H1 (cell line): ENCODE results near the gene BPGM. TPM values are rescaled to one million over a fixed set of nuclear protein-coding genes. Genes with fewer than 3 reads are reported as not detected.

ENCODE experiments used
- CTCF ChIA-PET: fragments of 300-600 bp; sonication (Branson Sonifier 250); formaldehyde crosslinking; loops from one replicate; lab custom pipeline; 2021; ENCODE audit not compliant: partially characterized antibody; lab: Charles Lee
- POLR2A ChIA-PET: fragments of 300-600 bp; sonication (Branson Sonifier 250); formaldehyde crosslinking; loops from one replicate; lab custom pipeline; 2021; ENCODE audit warnings: inconsistent platforms; ENCODE audit not compliant: partially characterized antibody; lab: Charles Lee
- DNase-seq, 2 experiments: peaks; one replicate each; pipeline versions ENCODE4 v3.0.0 to v3.0.0-alpha.2; 2010 to 2022; ENCODE audit warnings: low spot score in 2 of 2, low read depth in 1 of 2, mixed read lengths in 1 of 2
- FAIRE-seq: peaks from 2 replicates; lab custom pipeline; 2011; peaks lifted over from hg19 to GRCh38; lab: Jason Lieb, UNC
- H2AFZ ChIP-seq: 2 replicates; pipeline ENCODE4 v1.8.1; 2012; ENCODE audit warnings: low read length, inconsistent platforms
- H2AK5ac ChIP-seq: 2 replicates; pipeline ENCODE4 v1.6.1; 2013; ENCODE audit warnings: low read depth, low read length
- H2BK120ac ChIP-seq: replicated peaks from 2 replicates; pipeline ENCODE3; 2013; ENCODE audit warnings: low read depth, low read length, inconsistent platforms
- H2BK12ac ChIP-seq: 2 replicates; pipeline ENCODE4 v1.6.1; 2013; ENCODE audit warnings: low read depth, low read length
- H2BK15ac ChIP-seq: 2 replicates; pipeline ENCODE4 v1.6.1; 2013; ENCODE audit warnings: low read length
- H2BK20ac ChIP-seq: 2 replicates; pipeline ENCODE4 v1.6.1; 2013; ENCODE audit warnings: low read length
- H2BK5ac ChIP-seq: 2 replicates; pipeline ENCODE4 v1.6.1; 2013; ENCODE audit warnings: low read depth, low read length
- H3K14ac ChIP-seq: 2 replicates; pipeline ENCODE4 v1.6.1; 2013; ENCODE audit warnings: inconsistent platforms; ENCODE audit not compliant: insufficient read length
- H3K18ac ChIP-seq: 2 replicates; pipeline ENCODE4 v1.6.1; 2013; ENCODE audit warnings: low read length; ENCODE audit errors: extremely low read depth
- H3K23ac ChIP-seq: 2 replicates; pipeline ENCODE4 v1.6.1; 2013; ENCODE audit warnings: inconsistent platforms; ENCODE audit not compliant: insufficient read length
- H3K23me2 ChIP-seq: 2 replicates; pipeline ENCODE4 v1.6.1; 2013; ENCODE audit warnings: low read depth, low read length
- H3K27ac ChIP-seq: 2 replicates; pipeline ENCODE4 v1.6.1; 2011; ENCODE audit warnings: low read depth, low read length, inconsistent platforms
- H3K27me3 ChIP-seq, 4 experiments: replicated peaks in 1 of 4; 1 replicate in 1 of 4; 2 replicates in 3 of 4; pipeline versions ENCODE4 v1.6.1 to v1.8.1; 2011 to 2013; ENCODE audit warnings: low read length in 3 of 4, mild to moderate bottlenecking in 3 of 4, inconsistent platforms in 2 of 4, mixed read lengths in 2 of 4, moderate library complexity in 1 of 4; ENCODE audit not compliant: control insufficient read depth in 3 of 4, insufficient read depth in 3 of 4; ENCODE audit errors: extremely low read depth in 1 of 4
- H3K36me3 ChIP-seq, 4 experiments: 2 replicates each; pipeline versions ENCODE4 v1.6.1 to v1.8.1; 2011 to 2013; ENCODE audit warnings: mild to moderate bottlenecking in 4 of 4, low read length in 3 of 4, moderate library complexity in 2 of 4, control low read depth in 1 of 4, inconsistent platforms in 1 of 4; ENCODE audit not compliant: insufficient read depth in 4 of 4, control insufficient read depth in 2 of 4
- H3K4ac ChIP-seq: replicated peaks from 2 replicates; pipeline ENCODE3; 2013; ENCODE audit warnings: low read length, low read depth, mixed read lengths, inconsistent platforms; ENCODE audit not compliant: insufficient read length
- H3K4me1 ChIP-seq, 4 experiments: replicated peaks in 1 of 4; 1 replicate in 1 of 4; 2 replicates in 3 of 4; pipeline versions ENCODE4 v1.6.1 to v1.8.1; 2011 to 2013; ENCODE audit warnings: low read length in 3 of 4, inconsistent platforms in 2 of 4, mixed read lengths in 1 of 4; ENCODE audit not compliant: insufficient read depth in 4 of 4, control insufficient read depth in 3 of 4
- H3K4me2 ChIP-seq, 2 experiments: 2 replicates each; pipeline versions ENCODE4 v1.6.1 to v1.8.1; 2011 to 2013; ENCODE audit warnings: low read depth in 2 of 2, low read length in 2 of 2, control low read depth in 1 of 2, inconsistent platforms in 1 of 2, mild to moderate bottlenecking in 1 of 2; ENCODE audit not compliant: insufficient read depth in 1 of 2
- H3K4me3 ChIP-seq, 4 experiments: fragments of 200-600, 300-600 bp in 1 of 4; sonication (generic), shearing (Covaris generic), sonication (Bioruptor Twin) in 1 of 4; 2 replicates each; pipeline versions ENCODE4 v1.5.1 to v1.8.1; 2011 to 2016; ENCODE audit warnings: low read length in 4 of 4, low read depth in 3 of 4, control low read depth in 2 of 4, inconsistent platforms in 2 of 4, mild to moderate bottlenecking in 2 of 4, mixed read lengths in 1 of 4, moderate library complexity in 1 of 4; ENCODE audit not compliant: insufficient read depth in 2 of 4; ENCODE audit errors: extremely low read depth in 1 of 4
- H3K56ac ChIP-seq: replicated peaks from 2 replicates; pipeline ENCODE3; 2013; ENCODE audit warnings: low read depth, mild to moderate bottlenecking, mixed read lengths, low read length, inconsistent platforms; ENCODE audit not compliant: insufficient read length
- H3K79me1 ChIP-seq: 2 replicates; pipeline ENCODE4 v1.6.1; 2013; ENCODE audit warnings: low read depth, low read length, control low read depth
- H3K79me2 ChIP-seq, 2 experiments: 2 replicates each; pipeline versions ENCODE4 v1.6.1 to v1.8.1; 2012 to 2013; ENCODE audit warnings: low read length in 2 of 2, mild to moderate bottlenecking in 2 of 2, inconsistent platforms in 1 of 2; ENCODE audit not compliant: insufficient read depth in 2 of 2, control insufficient read depth in 1 of 2
- H3K9ac ChIP-seq, 4 experiments: replicated peaks in 1 of 4; 1 replicate in 1 of 4; 2 replicates in 3 of 4; pipeline versions ENCODE4 v1.6.1 to v1.8.1; 2011 to 2013; ENCODE audit warnings: low read depth in 3 of 4, low read length in 3 of 4, control low read depth in 2 of 4, mild to moderate bottlenecking in 2 of 4, moderate library complexity in 2 of 4, inconsistent platforms in 1 of 4; ENCODE audit errors: extremely low read depth in 1 of 4
- H3K9me3 ChIP-seq, 2 experiments: 2 replicates each; pipeline versions ENCODE4 v1.6.1 to v1.8.1; 2012 to 2013; ENCODE audit warnings: mild to moderate bottlenecking in 2 of 2, moderate library complexity in 2 of 2, control low read depth in 1 of 2, inconsistent platforms in 1 of 2, low read depth in 1 of 2, low read length in 1 of 2, mixed read lengths in 1 of 2; ENCODE audit not compliant: insufficient read depth in 2 of 2
- H4K20me1 ChIP-seq, 2 experiments: replicated peaks in 1 of 2; 2 replicates each; pipeline versions ENCODE3 to v1.8.1; 2011 to 2013; ENCODE audit warnings: inconsistent platforms in 2 of 2, low read length in 2 of 2, mild to moderate bottlenecking in 1 of 2; ENCODE audit not compliant: insufficient read depth in 2 of 2, control insufficient read depth in 1 of 2
- H4K5ac ChIP-seq: 2 replicates; pipeline ENCODE4 v1.6.1; 2013; ENCODE audit warnings: low read length, low read depth, mixed read lengths, inconsistent platforms; ENCODE audit not compliant: insufficient read length
- H4K8ac ChIP-seq: 2 replicates; pipeline ENCODE4 v1.8.0; 2013; ENCODE audit warnings: mild to moderate bottlenecking, moderate library complexity, low read length, inconsistent platforms; ENCODE audit not compliant: insufficient read depth; ENCODE audit errors: extremely low read depth
- H4K91ac ChIP-seq: replicated peaks from 2 replicates; pipeline ENCODE3; 2013; ENCODE audit warnings: low read length, mixed read lengths, inconsistent platforms; ENCODE audit not compliant: insufficient read length
- BCL11A ChIP-seq, 2 experiments: IDR thresholded peaks; one replicate each; pipeline ENCODE4 v1.6.1; 2011; ENCODE audit warnings: low read depth in 2 of 2, low read length in 2 of 2, mild to moderate bottlenecking in 2 of 2
- CEBPB ChIP-seq: IDR thresholded peaks from 2 replicates; pipeline ENCODE4 v1.6.1; 2012; ENCODE audit warnings: low read depth, low read length
- CHD1 ChIP-seq: IDR thresholded peaks from 2 replicates; pipeline ENCODE4 v1.6.1; 2012; ENCODE audit warnings: low read depth, low read length, improper control_type of control experiment
- CHD2 ChIP-seq: IDR thresholded peaks from 2 replicates; pipeline ENCODE4 v1.6.1; 2012; ENCODE audit warnings: low read length, improper control_type of control experiment
- CREB1 ChIP-seq: IDR thresholded peaks from 2 replicates; pipeline ENCODE4 v1.6.1; 2012; ENCODE audit warnings: inconsistent platforms
- EGR1 ChIP-seq: IDR thresholded peaks from 2 replicates; pipeline ENCODE4 v1.6.1; 2011; ENCODE audit warnings: low read depth, low read length, borderline replicate concordance
- FOSL1 ChIP-seq: IDR thresholded peaks from 2 replicates; pipeline ENCODE4 v1.6.1; 2011; ENCODE audit warnings: mild to moderate bottlenecking, low read depth, low read length, moderate library complexity; ENCODE audit not compliant: insufficient read depth
- HDAC2 ChIP-seq, 2 experiments: fragments of 300-600 bp in 1 of 2; sonication (generic) in 1 of 2; IDR thresholded peaks; 2 replicates each; pipeline ENCODE4 v1.6.1; 2011 to 2012; ENCODE audit warnings: low read depth in 2 of 2, low read length in 2 of 2, mild to moderate bottlenecking in 2 of 2, moderate library complexity in 2 of 2, borderline replicate concordance in 1 of 2, inconsistent platforms in 1 of 2
- HDAC6 ChIP-seq: IDR thresholded peaks from one replicate; pipeline ENCODE4 v1.7.1; 2012; ENCODE audit warnings: low read depth, mild to moderate bottlenecking, inconsistent platforms, low read length, moderate library complexity
- JUND ChIP-seq: IDR thresholded peaks from 2 replicates; pipeline ENCODE4 v1.6.1; 2011; ENCODE audit warnings: mild to moderate bottlenecking, improper control_type of control experiment, low read length
- KDM1A ChIP-seq: fragments of 200-600, 300-600 bp; sonication (generic); IDR thresholded peaks from 2 replicates; pipeline ENCODE4 v1.7.1; 2016; ENCODE audit warnings: mild to moderate bottlenecking, low read length, borderline replicate concordance
- MAFK ChIP-seq: IDR thresholded peaks from 2 replicates; pipeline ENCODE4 v1.6.1; 2012; ENCODE audit warnings: low read depth, mild to moderate bottlenecking, improper control_type of control experiment, low read length
- POLR2A ChIP-seq, 2 experiments: IDR thresholded peaks; 1 replicate in 1 of 2; 2 replicates in 1 of 2; pipeline ENCODE4 v1.6.1; 2011; ENCODE audit warnings: low read depth in 2 of 2, low read length in 2 of 2, mild to moderate bottlenecking in 2 of 2; ENCODE audit errors: control extremely low read depth in 1 of 2
- RAD21 ChIP-seq, 2 experiments: IDR thresholded peaks in 1 of 2; conservative IDR thresholded peaks in 1 of 2; 2 replicates each; pipeline ENCODE4 v1.6.1; 2011; ENCODE audit warnings: low read depth in 2 of 2, low read length in 2 of 2, improper control_type of control experiment in 1 of 2, inconsistent platforms in 1 of 2, mild to moderate bottlenecking in 1 of 2, moderate library complexity in 1 of 2
- SP2 ChIP-seq: IDR thresholded peaks from 2 replicates; pipeline ENCODE4 v1.6.1; 2012; ENCODE audit warnings: mild to moderate bottlenecking, low read length, inconsistent platforms
- ZNF274 ChIP-seq: IDR thresholded peaks from 2 replicates; pipeline ENCODE4 v1.7.0; 2012; ENCODE audit warnings: low read length, borderline replicate concordance; ENCODE audit errors: extremely low read depth
- WGBS, 2 experiments: shearing (Covaris generic) in 1 of 2; methylation state at CpG; one replicate each; pipeline versions ENCODE4 v1.1.6 to v1.1.7; 2013 to 2015; ENCODE audit warnings: low lambda C conversion rate in 2 of 2, mixed read lengths in 2 of 2, inconsistent platforms in 1 of 2, low coverage in 1 of 2, missing lambda C conversion rate in 1 of 2; ENCODE audit not compliant: insufficient replicate concordance in 2 of 2, insufficient coverage in 1 of 2, insufficient read length in 1 of 2; ENCODE audit errors: extremely low coverage in 1 of 2, missing lambda C conversion rate in 1 of 2; 5-methylcytosine and 5-hydroxymethylcytosine counted together
- polyA plus RNA-seq, 7 experiments: library from polyadenylated mRNA; depleted of rRNA in 3 of 7; stranded (reverse) in 5 of 7; unstranded in 2 of 7; fragments of >200 nt in 5 of 7; fragments of 200-250 nt in 2 of 7; gene quantifications; 1 replicate in 5 of 7; 2 replicates in 1 of 7; 4 replicates in 1 of 7; pipeline versions ENCODE4 v1.2.1 to v1.2.3, GENCODE V29; 2011 to 2013; ENCODE audit warnings: missing spikeins in 2 of 7, mixed read lengths in 2 of 7
- total RNA-seq: library from RNA; stranded (reverse); fragmentation: NEBNext Ultra II Directional; extraction: Animal tissue kit (Norgen Biotek cat#: 25700); gene quantifications from 2 replicates; pipeline ENCODE4 v1.2.1, GENCODE V29; 2021

The BPGM gene
- total and polyA plus RNA-seq, 2 of the 8 experiments (the other 6 are each of a cell fraction or from before 2014, with no cell fraction given): 9.7 to 15.3 TPM

- H2BK12ac ChIP-seq: no peak overlapping the region
- FAIRE-seq (no peak), DNase-seq (no peak)
- no peak overlapping the region for H2BK15ac ChIP-seq
- no peaks in the 10 kb centered on the region for H3K4me1 ChIP-seq
- no peak overlapping the region for H2BK5ac ChIP-seq
- ChIA-PET POLR2A (interaction anchor here (0.7 kb wide), 1 partner anchor 28 kb away, joined by 3 read pairs; no protein-coding TSS in a partner anchor), CTCF (interaction anchor here (1.3 to 17.5 kb wide), 7 partner anchors 20 to 222 kb away, joined by 3 to 249 read pairs (median 6); no protein-coding TSS in a partner anchor)
- no peak overlapping the region for H2BK120ac ChIP-seq
- no peak overlapping the region for H4K5ac ChIP-seq
- 75% methylated on average over 2 of the region's 2 CpGs; no CpG with 5 or more reads in 1 of the 2 experiments for WGBS, 2 experiments
- H4K91ac ChIP-seq: no peak overlapping the region
- no peak overlapping the region for H4K8ac ChIP-seq
- H3K4me3 ChIP-seq: no peak overlapping the region
- H3K79me2 ChIP-seq: no peaks in the 10 kb centered on the region
- H3K36me3 ChIP-seq: no peaks in the 10 kb centered on the region
- no peaks in the 10 kb centered on the region for H3K9me3 ChIP-seq
- H3K9ac ChIP-seq: no peak overlapping the region
- no peak overlapping the region for H2AFZ ChIP-seq
- H4K20me1 ChIP-seq: no peaks in the 10 kb centered on the region
- peaks cover 0 to 1% (median 0%) of the 10 kb centered on the region in 4 experiments; a peak in 1 of 7 replicates for H3K27me3 ChIP-seq
- H3K56ac ChIP-seq: no peak overlapping the region
- H3K4ac ChIP-seq: no peak overlapping the region
- H3K23ac ChIP-seq: no peak overlapping the region
- no peak overlapping the region for H3K18ac ChIP-seq
- no peak overlapping the region for H3K27ac ChIP-seq
- no peaks in the 10 kb centered on the region for H3K23me2 ChIP-seq
- H3K14ac ChIP-seq: no peak overlapping the region
- no peak overlapping the region for H3K4me2 ChIP-seq
- no peak overlapping the region for H2AK5ac ChIP-seq
- no peak overlapping the region for H2BK20ac ChIP-seq
- no peaks in the 10 kb centered on the region for H3K79me1 ChIP-seq
- TF ChIP-seq CHD2 (no peak), FOSL1 (no peak), EGR1 (no peak), BCL11A (IDR thresholded peaks at IDR 0.05; ENCODE audit: low read depth in 2 of 2, low read length in 2 of 2) (no peak), JUND (no peak), CREB1 (no peak), ZNF274 (no peak), CHD1 (no peak), RAD21 (IDR thresholded peaks at IDR 0.05 in 1 of 2, conservative IDR thresholded peaks at IDR 0.05 in 1 of 2; ENCODE audit: low read depth in 2 of 2, low read length in 2 of 2) (no peak), HDAC2 (IDR thresholded peaks at IDR 0.05; ENCODE audit: borderline replicate concordance in 1 of 2, low read depth in 2 of 2, low read length in 2 of 2) (no peak), POLR2A (IDR thresholded peaks at IDR 0.05; ENCODE audit: control extremely low read depth in 1 of 2, low read depth in 2 of 2, low read length in 2 of 2) (no peak), HDAC6 (no peak), KDM1A (no peak), MAFK (no peak), CEBPB (no peak), SP2 (no peak)
These were observed 74.5 kb downstream of the BPGM start for GRCh38 chr7:134721171-134721570.
